Trophoblast cell (in vitro differentiated cells and primary cell): Measurements from ENCODE around the gene UBE2D1.

ENCODE experiments used
- DNase-seq, 2 donors: peaks; one replicate each; pipeline ENCODE4 v3.0.0-alpha.2; 2016
- H2AFZ ChIP-seq: 2 replicates; pipeline ENCODE4 v1.6.1; 2013; ENCODE audit warnings: low read length, moderate library complexity, mild to moderate bottlenecking; ENCODE audit not compliant: insufficient read depth, poor library complexity
- H2AK5ac ChIP-seq: 2 replicates; pipeline ENCODE4 v1.6.1; 2013; ENCODE audit warnings: mild to moderate bottlenecking, low read length
- H2BK120ac ChIP-seq: 2 replicates; pipeline ENCODE4 v1.6.1; 2013; ENCODE audit warnings: low read length, mild to moderate bottlenecking, moderate library complexity; ENCODE audit not compliant: insufficient read depth, poor library complexity
- H2BK12ac ChIP-seq: 2 replicates; pipeline ENCODE4 v1.6.1; 2013; ENCODE audit warnings: mild to moderate bottlenecking, low read length, moderate library complexity
- H2BK5ac ChIP-seq: 2 replicates; pipeline ENCODE4 v1.6.1; 2013; ENCODE audit warnings: low read length, low read depth, moderate library complexity, mild to moderate bottlenecking; ENCODE audit not compliant: poor library complexity
- H3K14ac ChIP-seq: 2 replicates; pipeline ENCODE4 v1.6.1; 2013; ENCODE audit warnings: mild to moderate bottlenecking, low read length
- H3K18ac ChIP-seq: 2 replicates; pipeline ENCODE4 v1.6.1; 2013; ENCODE audit warnings: mild to moderate bottlenecking, low read length
- H3K23ac ChIP-seq: 2 replicates; pipeline ENCODE4 v1.6.1; 2013; ENCODE audit warnings: low read length
- H3K27ac ChIP-seq: 2 replicates; pipeline ENCODE4 v1.5.1; 2013; ENCODE audit warnings: low read depth, mild to moderate bottlenecking, inconsistent platforms, low read length, moderate library complexity
- H3K27me3 ChIP-seq: 2 replicates; pipeline ENCODE4 v1.6.1; 2013; ENCODE audit warnings: inconsistent platforms, mild to moderate bottlenecking, low read length, moderate library complexity; ENCODE audit not compliant: insufficient read depth
- H3K36me3 ChIP-seq, 2 experiments: 1 replicate in 1 of 2; 2 replicates in 1 of 2; pipeline ENCODE4 v1.6.1; 2013; ENCODE audit warnings: low read length in 2 of 2, mild to moderate bottlenecking in 2 of 2, moderate library complexity in 1 of 2; ENCODE audit not compliant: insufficient read depth in 2 of 2, control insufficient read depth in 1 of 2
- H3K4ac ChIP-seq: 2 replicates; pipeline ENCODE4 v1.6.1; 2013; ENCODE audit warnings: low read depth, mild to moderate bottlenecking, low read length, moderate library complexity
- H3K4me1 ChIP-seq, 2 experiments: 1 replicate in 1 of 2; 2 replicates in 1 of 2; pipeline ENCODE4 v1.6.1; 2013; ENCODE audit warnings: low read length in 2 of 2, mild to moderate bottlenecking in 2 of 2, moderate library complexity in 1 of 2; ENCODE audit not compliant: insufficient read depth in 2 of 2, control insufficient read depth in 1 of 2
- H3K4me2 ChIP-seq: 2 replicates; pipeline ENCODE4 v1.6.1; 2013; ENCODE audit warnings: inconsistent platforms, mild to moderate bottlenecking, low read length, moderate library complexity
- H3K4me3 ChIP-seq: 2 replicates; pipeline ENCODE4 v1.5.1; 2013; ENCODE audit warnings: mild to moderate bottlenecking, low read depth, low read length, inconsistent platforms
- H3K79me1 ChIP-seq: one replicate; pipeline ENCODE4 v1.6.1; 2013; ENCODE audit warnings: low read length
- H3K79me2 ChIP-seq: 2 replicates; pipeline ENCODE4 v1.6.1; 2013; ENCODE audit warnings: low read length, mild to moderate bottlenecking; ENCODE audit not compliant: control insufficient read depth, insufficient read depth, poor library complexity
- H3K9ac ChIP-seq: 2 replicates; pipeline ENCODE4 v1.6.1; 2013; ENCODE audit warnings: mild to moderate bottlenecking, low read length
- H3K9me3 ChIP-seq: 2 replicates; pipeline ENCODE4 v1.6.1; 2013; ENCODE audit warnings: low read depth, mild to moderate bottlenecking, control low read depth, inconsistent platforms, low read length; ENCODE audit not compliant: insufficient read depth
- H4K12ac ChIP-seq: 2 replicates; pipeline ENCODE4 v1.6.1; 2013; ENCODE audit warnings: low read depth, mild to moderate bottlenecking, low read length, moderate library complexity
- H4K8ac ChIP-seq: 2 replicates; pipeline ENCODE4 v1.6.1; 2013; ENCODE audit warnings: low read depth, mild to moderate bottlenecking, low read length, moderate library complexity
- H4K91ac ChIP-seq: one replicate; pipeline ENCODE4 v1.6.1; 2013; ENCODE audit warnings: low read depth, mild to moderate bottlenecking, low read length, moderate library complexity
- WGBS: extraction: QIAGEN DNeasy Blood & Tissue Kit; methylation state at CpG from one replicate; pipeline ENCODE4 v1.1.7; 2013; ENCODE audit warnings: missing lambda C conversion rate; ENCODE audit not compliant: insufficient read length, insufficient coverage; ENCODE audit errors: extremely low coverage; 5-methylcytosine and 5-hydroxymethylcytosine counted together

The UBE2D1 gene

GRCh38 chr10:58300676-58301075, 34.1 kb upstream of the UBE2D1 start:
- Histone ChIP-seq H3K14ac (no peak overlapping the region), H3K9me3 (no peaks in the 10 kb centered on the region), H2BK12ac (no peak overlapping the region), H3K4me1 (no peaks in the 10 kb centered on the region), H3K79me2 (no peaks in the 10 kb centered on the region), H3K27ac (no peak overlapping the region), H3K23ac (no peak overlapping the region), H2BK120ac (no peak overlapping the region), H3K18ac (no peak overlapping the region), H3K4me2 (no peak overlapping the region), H2AK5ac (no peak overlapping the region), H3K79me1 (no peaks in the 10 kb centered on the region), H3K4ac (no peak overlapping the region), H4K8ac (no peak overlapping the region), H3K4me3 (no peak overlapping the region), H4K91ac (no peak overlapping the region), H3K27me3 (no peaks in the 10 kb centered on the region), H3K9ac (no peak overlapping the region), H2BK5ac (no peak overlapping the region), H3K36me3 (no peaks in the 10 kb centered on the region), H2AFZ (no peak overlapping the region), H4K12ac (no peak overlapping the region)
- DNase-seq, result no peak

GRCh38 chr10:58302254-58302653, 32.6 kb upstream of the UBE2D1 start:
- H3K4me1 ChIP-seq, result no peaks in the 10 kb centered on the region
- H2AK5ac ChIP-seq, result no peak overlapping the region
- H3K4me3 ChIP-seq, result no peak overlapping the region
- no peak overlapping the region for H3K18ac ChIP-seq
- no peak overlapping the region for H3K9ac ChIP-seq
- H3K27ac ChIP-seq, result no peak overlapping the region
- H2BK120ac ChIP-seq, result no peak overlapping the region
- no peak overlapping the region for H2BK5ac ChIP-seq
- no peaks in the 10 kb centered on the region for H3K27me3 ChIP-seq
- no peak for DNase-seq
- no peak overlapping the region for H3K14ac ChIP-seq
- no peak overlapping the region for H3K23ac ChIP-seq
- no peaks in the 10 kb centered on the region for H3K36me3 ChIP-seq
- no peak overlapping the region for H3K4ac ChIP-seq
- H3K79me2 ChIP-seq, result no peaks in the 10 kb centered on the region
- H3K4me2 ChIP-seq, result no peak overlapping the region
- no peak overlapping the region for H2AFZ ChIP-seq
- H3K79me1 ChIP-seq, result no peaks in the 10 kb centered on the region
- no peak overlapping the region for H2BK12ac ChIP-seq
- WGBS, result no CpG with 5 or more reads among the region's 2 CpGs
- no peak overlapping the region for H4K12ac ChIP-seq
- H3K9me3 ChIP-seq, result no peaks in the 10 kb centered on the region
- no peak overlapping the region for H4K91ac ChIP-seq
- no peak overlapping the region for H4K8ac ChIP-seq

- no peak for DNase-seq
- H4K8ac ChIP-seq, result no peak overlapping the region
- no peak overlapping the region for H2AK5ac ChIP-seq
- no peaks in the 10 kb centered on the region for H3K79me1 ChIP-seq
- H4K12ac ChIP-seq, result no peak overlapping the region
- no peak overlapping the region for H2BK120ac ChIP-seq
- no peak overlapping the region for H2AFZ ChIP-seq
- H3K14ac ChIP-seq, result no peak overlapping the region
- no peak overlapping the region for H2BK12ac ChIP-seq
- no peak overlapping the region for H3K9ac ChIP-seq
- H3K4ac ChIP-seq, result no peak overlapping the region
- no peaks in the 10 kb centered on the region for H3K4me1 ChIP-seq
- no peaks in the 10 kb centered on the region for H3K27me3 ChIP-seq
- H2BK5ac ChIP-seq, result no peak overlapping the region
- no peak overlapping the region for H4K91ac ChIP-seq
- H3K4me2 ChIP-seq, result no peak overlapping the region
- no peak overlapping the region for H3K4me3 ChIP-seq
- H3K27ac ChIP-seq, result no peak overlapping the region
- WGBS, result no CpG with 5 or more reads among the region's 3 CpGs
- H3K79me2 ChIP-seq, result no peaks in the 10 kb centered on the region
- H3K18ac ChIP-seq, result no peak overlapping the region
- no peak overlapping the region for H3K23ac ChIP-seq
- no peaks in the 10 kb centered on the region for H3K36me3 ChIP-seq
- H3K9me3 ChIP-seq, result no peaks in the 10 kb centered on the region
These were observed 30.6 kb upstream of the UBE2D1 start for GRCh38 chr10:58304099-58304633.

GRCh38 chr10:58305821-58306220, 29.0 kb upstream of the UBE2D1 start:
- Histone ChIP-seq H2AFZ (no peak overlapping the region), H4K91ac (no peak overlapping the region), H3K18ac (no peak overlapping the region), H4K8ac (no peak overlapping the region), H2BK120ac (no peak overlapping the region), H2BK5ac (no peak overlapping the region), H3K27me3 (no peaks in the 10 kb centered on the region), H3K79me2 (no peaks in the 10 kb centered on the region), H3K9me3 (no peaks in the 10 kb centered on the region), H2BK12ac (no peak overlapping the region), H3K4me3 (no peak overlapping the region), H3K27ac (no peak overlapping the region), H3K79me1 (no peaks in the 10 kb centered on the region), H4K12ac (no peak overlapping the region), H3K14ac (no peak overlapping the region), H3K4ac (no peak overlapping the region), H2AK5ac (no peak overlapping the region), H3K4me1 (no peaks in the 10 kb centered on the region), H3K36me3 (no peaks in the 10 kb centered on the region), H3K23ac (no peak overlapping the region), H3K4me2 (no peak overlapping the region), H3K9ac (no peak overlapping the region)
- WGBS, result no CpG with 5 or more reads among the region's 4 CpGs
- DNase-seq, result no peak
